Caco-2 (cell line): ENCODE data around the gene HOXB8. TPM values are rescaled to one million over a fixed set of nuclear protein-coding genes. Genes with fewer than 3 reads are reported as not detected.

ENCODE experiments used
- BruUV-seq: library from RNA; stranded (reverse); fragments of 400-500 nt; replicated peaks from 2 replicates; lab custom pipeline; 2021; lab: Mats Ljungman, UMichigan
- CTCF ChIA-PET: fragments of 300-600 bp; sonication (Branson Sonifier 250); formaldehyde crosslinking; loops from one replicate; lab custom pipeline; 2022; ENCODE audit warnings: antibody characterized with exemption; lab: Charles Lee
- POLR2A ChIA-PET: fragments of 300-600 bp; sonication (Branson Sonifier 250); formaldehyde crosslinking; loops from one replicate; lab custom pipeline; 2022; ENCODE audit warnings: antibody characterized with exemption; lab: Charles Lee
- DNase-seq, 2 experiments: peaks; one replicate each; pipeline versions ENCODE4 v3.0.0 to v3.0.0-alpha.2; 2020 to 2022
- H3K27me3 ChIP-seq: replicated peaks from 2 replicates; pipeline ENCODE4 v1.6.0; 2011; ENCODE audit warnings: low read length; ENCODE audit not compliant: control insufficient read depth, insufficient read depth
- H3K36me3 ChIP-seq: 2 replicates; pipeline ENCODE4 v1.5.1; 2011; ENCODE audit warnings: low read length; ENCODE audit not compliant: control insufficient read depth, insufficient read depth
- H3K4me1 ChIP-seq: fragments of 250-450 bp; sonication (Bioruptor Pico); 2 replicates; pipeline ENCODE4 v1.5.1; 2020; ENCODE audit warnings: mild to moderate bottlenecking
- H3K4me3 ChIP-seq: 2 replicates; pipeline ENCODE4 v1.5.1; 2011; ENCODE audit warnings: low read depth, mild to moderate bottlenecking, control low read depth, low read length
- H3K9me3 ChIP-seq: fragments of 250-450 bp; sonication (Bioruptor Pico); 2 replicates; pipeline ENCODE4 v1.5.1; 2020; ENCODE audit warnings: mild to moderate bottlenecking, moderate library complexity
- H3K27ac Mint-ChIP-seq: one replicate; pipeline ENCODE4 v1.8.0; 2022; ENCODE audit warnings: mixed read lengths; ENCODE audit not compliant: unreplicated experiment
- H3K27me3 Mint-ChIP-seq: one replicate; pipeline ENCODE4 v1.8.0; 2022; ENCODE audit warnings: mixed read lengths; ENCODE audit not compliant: insufficient read depth, unreplicated experiment
- H3K36me3 Mint-ChIP-seq: one replicate; pipeline ENCODE4 v1.8.0; 2022; ENCODE audit warnings: mild to moderate bottlenecking, mixed read lengths; ENCODE audit not compliant: insufficient read depth, unreplicated experiment
- H3K4me1 Mint-ChIP-seq: one replicate; pipeline ENCODE4 v1.8.0; 2022; ENCODE audit warnings: low read depth, mixed read lengths; ENCODE audit not compliant: unreplicated experiment
- H3K4me3 Mint-ChIP-seq: one replicate; pipeline ENCODE4 v1.8.0; 2022; ENCODE audit warnings: mild to moderate bottlenecking, moderate library complexity, mixed read lengths; ENCODE audit not compliant: unreplicated experiment
- H3K9me3 Mint-ChIP-seq: one replicate; pipeline ENCODE4 v1.8.0; 2022; ENCODE audit warnings: mixed read lengths; ENCODE audit not compliant: unreplicated experiment
- CTCF ChIP-seq, 2 experiments: fragments of 200-600 bp in 1 of 2; IDR thresholded peaks; 1 replicate in 1 of 2; 2 replicates in 1 of 2; pipeline versions ENCODE4 v1.5.1 to v1.8.0; 2011 to 2022; ENCODE audit warnings: antibody characterized with exemption in 1 of 2, control low read depth in 1 of 2, inconsistent platforms in 1 of 2, low read depth in 1 of 2, low read length in 1 of 2, mild to moderate bottlenecking in 1 of 2, moderate library complexity in 1 of 2; ENCODE audit not compliant: insufficient read depth in 1 of 2, severe bottlenecking in 1 of 2, unreplicated experiment in 1 of 2
- intact Hi-C: fragments of 100-400 bp; cut with micrococcal nuclease; formaldehyde crosslinking; loops from one replicate; pipeline ENCODE4 v1.10.0; 2022; ENCODE audit not compliant: unreplicated experiment
- total RNA-seq: library from RNA; stranded (reverse); gene quantifications from 2 replicates; pipeline ENCODE4 v1.2.3, GENCODE V29; 2022

The HOXB8 gene
- total RNA-seq, 1 experiment from 2014 or later: 1.2 TPM

GRCh38 chr17:48575673-48576478 lies 39.2 kb downstream of the HOXB8 start:
- peaks cover 22% of the 10 kb centered on the region for H3K4me1 Mint-ChIP-seq
- intact Hi-C loops: no loop called here
- H3K27me3 Mint-ChIP-seq: peaks cover 12% of the 10 kb centered on the region
- Histone ChIP-seq H3K36me3 (no peaks in the 10 kb centered on the region), H3K27me3 (peaks cover 2% of the 10 kb centered on the region; the same call in 1 of the 2 replicates), H3K4me1 (peaks cover 30% of the 10 kb centered on the region), H3K4me3 (no peak overlapping the region), H3K9me3 (no peaks in the 10 kb centered on the region)
- no peak overlapping the region for H3K27ac Mint-ChIP-seq
- POLR2A ChIA-PET: no interaction called here
- peaks cover 4% of the 10 kb centered on the region for H3K36me3 Mint-ChIP-seq
- no peak for TF ChIP-seq CTCF (IDR thresholded peaks at IDR 0.05; ENCODE audit: insufficient read depth in 1 of 2, low read depth in 1 of 2, low read length in 1 of 2, severe bottlenecking in 1 of 2, unreplicated experiment in 1 of 2)
- no peak for DNase-seq
- H3K9me3 Mint-ChIP-seq: no peaks in the 10 kb centered on the region
- TSS peak; percentile 28 for BruUV-seq
- CTCF ChIA-PET: interaction anchor here (1.0 kb wide), 1 partner anchor 20 kb away, joined by 3 read pairs; no protein-coding TSS in a partner anchor
- H3K4me3 Mint-ChIP-seq: no peak overlapping the region

- no TSS peak for BruUV-seq
- H3K36me3 ChIP-seq: no peaks in the 10 kb centered on the region
- intact Hi-C loops: no loop called here
- DNase-seq: no peak
- peaks cover 28% of the 10 kb centered on the region for H3K4me1 ChIP-seq
- no peak overlapping the region for H3K4me3 ChIP-seq
- no peaks in the 10 kb centered on the region for H3K9me3 ChIP-seq
- Mint-ChIP-seq H3K27me3 (peaks cover 12% of the 10 kb centered on the region), H3K9me3 (no peaks in the 10 kb centered on the region), H3K36me3 (peaks cover 4% of the 10 kb centered on the region), H3K4me3 (no peak overlapping the region), H3K4me1 (peaks cover 15% of the 10 kb centered on the region), H3K27ac (no peak overlapping the region)
- TF ChIP-seq CTCF (IDR thresholded peaks at IDR 0.05; ENCODE audit: insufficient read depth in 1 of 2, low read depth in 1 of 2, low read length in 1 of 2, severe bottlenecking in 1 of 2, unreplicated experiment in 1 of 2): no peak
- POLR2A ChIA-PET: no interaction called here
- CTCF ChIA-PET: interaction anchor here (1.2 kb wide), 2 partner anchors 29 to 74 kb away, joined by 3 to 8 read pairs; no protein-coding TSS in a partner anchor
- peaks cover 2% of the 10 kb centered on the region; the same call in 1 of the 2 replicates for H3K27me3 ChIP-seq
Observed at GRCh38 chr17:48575066-48575582, 40.0 kb downstream of the HOXB8 start.

- no peaks in the 10 kb centered on the region for H3K36me3 ChIP-seq
- H3K4me1 ChIP-seq: peaks cover 29% of the 10 kb centered on the region
- H3K27ac Mint-ChIP-seq: no peak overlapping the region
- ChIA-PET CTCF (interaction anchor here (0.6 to 1.2 kb wide), 3 partner anchors 28 to 73 kb away, joined by 3 to 11 read pairs (median 8); no protein-coding TSS in a partner anchor), POLR2A (no interaction called here)
- H3K4me1 Mint-ChIP-seq: peaks cover 9% of the 10 kb centered on the region
- BruUV-seq: no TSS peak
- H3K27me3 Mint-ChIP-seq: peaks cover 9% of the 10 kb centered on the region
- H3K4me3 ChIP-seq: no peak overlapping the region
- no peak overlapping the region for H3K4me3 Mint-ChIP-seq
- H3K27me3 ChIP-seq: peaks cover 2% of the 10 kb centered on the region; the same call in 1 of the 2 replicates
- H3K9me3 ChIP-seq: no peaks in the 10 kb centered on the region
- DNase-seq: no peak
- H3K36me3 Mint-ChIP-seq: peaks cover 4% of the 10 kb centered on the region
- intact Hi-C loops: no loop called here
- H3K9me3 Mint-ChIP-seq: no peaks in the 10 kb centered on the region
- TF ChIP-seq CTCF (IDR thresholded peaks at IDR 0.05; ENCODE audit: insufficient read depth in 1 of 2, low read depth in 1 of 2, low read length in 1 of 2, severe bottlenecking in 1 of 2, unreplicated experiment in 1 of 2): no peak
Observed at GRCh38 chr17:48574505-48575065, 40.5 kb downstream of the HOXB8 start.
